Left colon (tissue), 2 donors: ENCODE results near the gene PIGH. TPM values are rescaled to one million over a fixed set of nuclear protein-coding genes. Genes with fewer than 3 reads are reported as not detected.
"Not testable (repeated sequence)": the region's sequence is repeated elsewhere in the genome, so short reads cannot be mapped to it uniquely, and the experiment has no call there.

ENCODE experiments used
- ATAC-seq: fragments of 200-7000 bp; cut with Tn5 transposase; one replicate; pipeline ENCODE4 v1.9.1; 2020; ENCODE audit warnings: mild to moderate bottlenecking, moderate library complexity
- DNase-seq, 2 donors: peaks; one replicate each; pipeline ENCODE4 v3.0.0-alpha.2; 2020
- intact Hi-C, 2 donors: fragments of 100-400 bp; cut with DNase I in 1 of 2; cut with micrococcal nuclease in 1 of 2; formaldehyde crosslinking; loops; one replicate each; pipeline versions ENCODE4 v1.11.2 to v1.14.0; 2022; cut with DNase I, micrococcal nuclease
- total RNA-seq, 2 donors: library from RNA; stranded (reverse); fragmentation: NEBNext Ultra II Directional; extraction: Animal tissue kit (Norgen Biotek cat#: 25700); gene quantifications; one replicate each; pipeline ENCODE4 v1.2.1, GENCODE V29; 2021
- donor health status: DM: no; HTN: no; CAD: no.
- donor health status: DM: yes; HTN: yes; CAD: no.

PIGH gene
- total RNA-seq, 2 donors from 2014 or later, result 14.0 to 14.3 TPM

DNA sequence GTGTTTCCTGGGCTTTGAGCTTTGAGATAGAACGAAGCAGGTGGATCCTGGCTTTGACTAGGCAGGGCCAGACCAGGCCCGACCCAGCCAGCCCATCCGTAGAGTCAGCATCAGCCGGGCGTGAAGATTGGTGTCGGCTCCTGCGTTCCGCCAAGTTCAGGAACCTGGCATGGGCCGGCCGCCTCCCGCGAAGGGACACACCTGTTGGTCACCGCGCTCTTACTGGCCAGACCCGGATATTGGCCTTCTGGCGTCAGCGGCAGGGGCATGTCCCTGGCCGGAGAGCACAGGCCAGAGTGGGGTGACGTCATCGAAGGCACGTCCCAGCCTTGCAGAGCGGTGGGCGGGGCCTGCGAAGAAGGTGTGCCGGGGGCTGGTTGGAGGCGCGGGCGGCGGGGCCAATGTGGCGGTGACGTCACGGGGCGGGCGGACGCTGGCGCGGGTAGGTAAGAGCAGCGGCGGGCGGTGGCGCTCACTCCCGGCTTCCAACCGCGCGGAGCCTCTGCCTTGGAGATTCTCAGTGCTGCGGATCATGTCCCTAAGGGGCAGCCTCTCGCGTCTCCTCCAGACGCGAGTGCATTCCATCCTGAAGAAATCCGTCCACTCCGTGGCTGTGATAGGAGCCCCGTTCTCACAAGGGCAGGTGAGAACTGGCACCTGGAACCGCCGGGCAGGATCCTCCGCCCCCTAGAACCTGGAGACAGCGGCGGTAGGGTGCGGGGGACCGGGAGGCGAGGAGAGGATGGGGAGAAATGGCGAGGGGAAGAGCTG is 19.6 kb upstream of the PIGH start, which contains the start of gene ARG2:
TSS of gene ARG2 (plus strand) at position 475 of the 771 bp plus-strand sequence. CDS start at position 533, 58 bp downstream.
- ATAC-seq (peak; percentile 96), DNase-seq (peak; percentile 99 to 100)
- intact Hi-C loops, result loop anchor here in 1 of 2 donors (2.0 kb wide), 1 partner anchor 47 kb away; no protein-coding TSS in a partner anchor

- intact Hi-C loops, result loop anchor here in 1 of 2 donors (2.0 kb wide), 1 partner anchor 48 kb away; no protein-coding TSS in a partner anchor
- no peak for DNase-seq
- peak; percentile 38 for ATAC-seq
Measured at GRCh38 chr14:67618617-67619063, 18.6 kb upstream of the PIGH start.

GRCh38 chr14:67610491-67610890 is 10.4 kb upstream of the PIGH start:
- no peak for DNase-seq
- intact Hi-C loops, result no loop called here
- ATAC-seq, result no peak

GRCh38 chr14:67609642-67610310 is 9.7 kb upstream of the PIGH start:
- ATAC-seq (no peak), DNase-seq (no peak)
- intact Hi-C loops, result no loop called here

GRCh38 chr14:67607646-67608045 is 7.6 kb upstream of the PIGH start:
- no peak for ATAC-seq
- no peak for DNase-seq
- intact Hi-C loops, result no loop called here

- ATAC-seq, result no peak
- no peak for DNase-seq
- intact Hi-C loops, result no loop called here
Measured at GRCh38 chr14:67602995-67603545, 3.0 kb upstream of the PIGH start.

DNA sequence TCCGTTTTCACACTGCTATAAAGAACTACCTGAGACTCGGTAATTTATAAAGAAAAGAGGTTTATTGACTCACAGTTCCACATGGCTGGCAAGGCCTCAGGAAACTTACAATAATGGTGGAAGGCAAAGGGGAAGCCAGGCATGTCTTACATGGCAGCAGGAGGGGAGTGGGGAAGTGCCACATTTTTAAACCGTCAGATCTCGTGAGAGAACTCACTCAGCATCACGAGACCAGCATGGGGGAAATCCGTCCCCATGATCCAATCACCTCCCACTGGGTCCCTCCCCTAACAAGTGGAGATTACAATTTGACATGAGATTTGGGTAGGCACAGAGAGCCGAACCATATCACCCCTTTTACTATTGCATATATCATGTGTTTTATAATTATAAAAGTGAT is 2.0 kb upstream of the PIGH start:
- ATAC-seq (no peak), DNase-seq (no peak)
- intact Hi-C loops, result no loop called here

GRCh38 chr14:67600562-67600974 is 500 bp upstream of the PIGH start:
- DNase-seq, intact Hi-C loops, ATAC-seq: not testable (repeated sequence)

GRCh38 chr14:67595392-67595791 is 4.7 kb downstream of the PIGH start:
- DNase-seq, result no peak
- intact Hi-C loops, result no loop called here
- no peak for ATAC-seq

- intact Hi-C loops, DNase-seq: not testable (repeated sequence)
- ATAC-seq, result peak; percentile 25
Measured at GRCh38 chr14:67593650-67594049, 6.4 kb downstream of the PIGH start.

DNA sequence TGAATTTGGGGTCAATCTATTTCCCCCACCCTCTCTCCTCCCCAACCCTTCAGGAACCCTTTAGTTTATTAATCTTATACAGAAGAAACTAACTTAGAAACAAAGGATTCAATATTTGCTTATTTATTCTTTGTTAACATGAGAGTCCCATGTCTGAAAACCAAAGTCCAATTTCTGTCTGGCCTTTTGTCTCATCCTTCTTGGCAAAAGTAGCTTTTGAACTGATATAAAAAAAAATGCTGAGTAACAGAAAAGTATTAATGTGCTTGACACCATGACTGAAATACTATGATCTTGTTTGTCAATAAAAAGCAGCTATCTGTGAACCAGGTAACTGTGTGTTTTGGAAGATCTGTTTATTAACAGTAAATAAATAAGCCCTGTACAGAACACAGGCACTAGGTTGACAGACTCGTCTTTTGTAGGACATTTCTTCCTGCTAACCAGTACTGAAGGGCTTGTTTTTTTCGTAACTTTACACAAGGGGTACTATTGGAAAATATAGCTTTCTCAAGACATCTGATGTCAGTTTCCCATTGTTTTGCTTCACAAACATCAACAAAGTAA is 10.8 kb downstream of the PIGH start:
- ATAC-seq (no peak), DNase-seq (no peak)
- intact Hi-C loops, result loop anchor here in 1 of 2 donors (10.0 kb wide), 1 partner anchor 116 kb away; the partner anchor contains the start of gene RDH12

DNA sequence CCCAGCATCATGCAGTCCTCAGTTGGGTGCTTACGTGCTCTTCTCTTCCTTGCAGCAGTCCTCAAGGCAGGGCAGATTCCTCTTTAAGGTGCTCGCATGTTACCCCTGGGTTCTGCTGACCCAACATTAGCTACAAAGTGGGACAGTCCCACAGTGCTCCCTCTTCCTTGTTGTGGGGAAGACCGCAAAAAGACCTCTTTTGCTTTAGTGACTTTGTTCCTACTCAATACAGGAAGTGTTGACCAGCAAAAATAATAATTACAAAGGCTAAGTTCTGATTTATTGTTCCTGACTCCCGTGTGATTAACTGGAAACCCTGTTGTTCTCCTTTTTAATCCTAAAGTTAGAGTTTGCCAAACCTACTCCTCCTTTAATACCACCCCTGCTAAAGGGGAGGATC is 13.7 kb downstream of the PIGH start:
- intact Hi-C loops, result loop anchor here in 1 of 2 donors (10.0 kb wide), 1 partner anchor 118 kb away; the partner anchor contains the start of gene RDH12
- DNase-seq (no peak), ATAC-seq (no peak)

- intact Hi-C loops, result loop anchor here in 1 of 2 donors (10.0 kb wide), 1 partner anchor 120 kb away; the partner anchor contains the start of gene RDH12
Measured at GRCh38 chr14:67584978-67585377, 15.1 kb downstream of the PIGH start.

DNA sequence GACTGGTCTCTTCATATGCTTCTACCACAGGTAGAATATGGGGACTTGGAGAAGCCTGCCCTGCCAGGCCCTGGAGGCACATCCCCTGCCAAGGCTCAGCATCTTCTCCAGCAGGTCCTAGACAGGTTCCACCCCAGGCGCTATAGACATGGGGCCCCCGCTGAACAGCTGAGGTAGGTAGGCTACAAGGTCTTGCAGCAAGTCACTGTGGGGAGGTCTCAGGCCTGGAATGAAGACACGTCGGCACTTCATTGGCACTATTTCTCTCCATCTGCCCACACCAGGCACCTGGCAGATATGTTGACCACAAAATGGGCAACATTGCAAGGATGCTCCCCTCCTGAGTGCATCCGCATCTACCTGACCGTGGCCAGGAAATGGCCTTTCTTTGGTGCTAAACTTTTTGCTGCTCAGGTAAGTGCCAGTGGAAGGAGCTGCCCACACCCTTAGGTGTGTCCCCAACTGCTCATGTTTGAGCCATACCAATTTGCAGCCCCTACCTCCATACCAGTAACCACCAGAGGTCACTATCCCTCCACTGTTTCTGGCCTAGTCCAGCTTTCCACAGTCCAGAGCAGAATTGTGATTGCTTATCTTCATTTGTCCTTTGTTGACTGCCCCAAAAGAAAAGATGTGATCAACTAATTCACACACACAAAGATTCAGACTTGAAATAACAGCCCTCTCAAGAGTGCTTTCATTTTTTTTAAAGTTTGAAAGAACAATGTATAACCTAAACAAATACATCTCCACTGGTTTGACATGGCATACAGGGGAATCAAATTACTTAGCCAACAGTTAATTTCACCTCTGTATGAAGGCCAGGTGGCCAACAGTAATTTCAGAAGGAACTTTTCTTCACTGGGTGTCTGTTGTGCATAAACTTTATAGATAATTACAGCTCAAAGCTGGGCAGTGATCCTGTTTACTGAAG is 16.1 kb downstream of the PIGH start:
- intact Hi-C loops, result loop anchor here in 1 of 2 donors (10.0 kb wide), 1 partner anchor 121 kb away; the partner anchor contains the start of gene RDH12
- ATAC-seq (peak; percentile 82), DNase-seq (peak in 1 of 2 donors; percentile 28)

More at GRCh38 chr14:67584978-67585377, 15.1 kb downstream of the PIGH start:
- no peak for DNase-seq
- ATAC-seq, result no peak

- intact Hi-C loops, result loop anchor here in 1 of 2 donors (10.0 kb wide), 1 partner anchor 123 kb away; the partner anchor contains the start of gene RDH12
- DNase-seq, result no peak
Measured at GRCh38 chr14:67582061-67582460, 18.0 kb downstream of the PIGH start.

GRCh38 chr14:67581643-67582042 is 18.4 kb downstream of the PIGH start:
- no peak for DNase-seq
- no peak for ATAC-seq
- intact Hi-C loops, result loop anchor here in 1 of 2 donors (10.0 kb wide), 1 partner anchor 123 kb away; the partner anchor contains the start of gene RDH12

More at GRCh38 chr14:67582061-67582460, 18.0 kb downstream of the PIGH start:
- no peak for ATAC-seq

DNA sequence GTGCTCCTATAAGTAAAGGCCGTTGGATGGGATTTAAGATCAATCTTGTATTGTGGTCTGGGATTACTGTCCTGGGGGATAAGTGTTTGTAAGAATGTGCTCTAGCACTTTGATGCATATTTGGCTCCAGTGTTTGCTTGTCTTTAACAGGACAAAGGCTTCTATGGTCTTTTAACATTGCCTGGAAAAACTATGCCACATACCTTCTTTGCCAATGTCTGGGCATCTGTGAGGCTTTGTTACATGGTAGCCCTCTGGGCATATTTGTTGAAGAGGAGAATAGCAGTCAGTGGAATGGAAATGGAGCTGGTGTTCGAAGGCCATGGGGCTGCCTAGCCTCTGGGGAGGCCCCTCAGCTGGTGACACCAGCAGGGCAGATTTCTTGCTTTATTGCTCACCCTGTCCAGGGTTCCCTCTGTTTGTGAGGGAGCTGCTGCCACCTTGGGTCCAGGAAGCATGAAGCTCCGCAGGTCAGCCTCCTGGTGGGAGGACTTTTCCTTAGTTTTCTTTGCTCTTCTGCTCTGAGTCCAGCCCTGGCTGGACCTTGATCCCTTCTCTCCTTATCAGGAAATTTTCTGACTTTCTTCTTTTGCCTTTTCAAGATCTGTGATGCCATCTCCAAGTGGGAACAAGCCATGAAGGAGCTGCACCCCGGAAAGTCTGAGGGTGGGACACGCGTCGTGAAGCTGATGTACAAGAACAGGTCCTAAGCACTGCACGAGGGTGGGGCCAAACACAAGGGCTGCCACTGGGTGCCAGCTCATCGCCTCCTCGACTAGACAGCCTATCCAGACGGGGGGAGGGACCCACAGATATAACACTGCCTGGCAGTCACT is 19.5 kb downstream of the PIGH start:
- intact Hi-C loops, result loop anchor here in 1 of 2 donors (10.0 kb wide), 1 partner anchor 124 kb away; the partner anchor contains the start of gene RDH12
- peak; percentile 75 for ATAC-seq
- no peak for DNase-seq
